ENCODE measurements around the gene TBC1D9.

DNA sequence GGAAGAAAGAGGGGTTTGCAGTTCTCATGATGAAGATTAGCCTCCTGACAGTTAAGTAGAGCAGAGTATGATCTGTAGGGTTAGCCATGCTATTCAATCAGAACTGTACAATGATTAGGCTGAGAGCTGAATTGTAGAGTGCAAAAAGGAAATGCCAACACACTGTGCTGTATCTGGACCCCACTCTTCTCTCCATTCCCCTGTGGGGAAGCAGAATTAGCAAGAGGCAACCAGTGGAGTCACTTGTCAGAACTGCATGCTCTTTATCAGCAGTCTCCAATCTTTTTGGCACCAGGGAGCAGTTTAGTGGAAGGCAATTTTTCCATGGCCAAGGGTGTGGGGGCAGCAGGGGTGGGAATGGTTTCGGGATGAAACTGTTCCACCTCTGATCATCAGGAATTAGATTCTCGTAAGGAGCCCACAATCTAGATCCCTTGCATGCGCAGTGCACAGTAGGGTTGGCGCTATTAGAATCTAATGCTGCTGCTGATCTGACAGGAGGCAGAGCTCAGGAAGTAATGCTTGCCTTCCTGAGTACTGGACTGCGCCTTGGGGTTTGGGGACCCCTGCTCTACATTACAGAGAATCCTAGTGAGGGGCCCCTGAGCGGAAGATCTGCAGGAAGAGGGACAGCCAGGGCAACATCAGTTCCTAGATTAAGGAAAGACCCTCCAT is 19.4 kb downstream of the TBC1D9 start:
- TF ChIP-seq, protein P1, sequence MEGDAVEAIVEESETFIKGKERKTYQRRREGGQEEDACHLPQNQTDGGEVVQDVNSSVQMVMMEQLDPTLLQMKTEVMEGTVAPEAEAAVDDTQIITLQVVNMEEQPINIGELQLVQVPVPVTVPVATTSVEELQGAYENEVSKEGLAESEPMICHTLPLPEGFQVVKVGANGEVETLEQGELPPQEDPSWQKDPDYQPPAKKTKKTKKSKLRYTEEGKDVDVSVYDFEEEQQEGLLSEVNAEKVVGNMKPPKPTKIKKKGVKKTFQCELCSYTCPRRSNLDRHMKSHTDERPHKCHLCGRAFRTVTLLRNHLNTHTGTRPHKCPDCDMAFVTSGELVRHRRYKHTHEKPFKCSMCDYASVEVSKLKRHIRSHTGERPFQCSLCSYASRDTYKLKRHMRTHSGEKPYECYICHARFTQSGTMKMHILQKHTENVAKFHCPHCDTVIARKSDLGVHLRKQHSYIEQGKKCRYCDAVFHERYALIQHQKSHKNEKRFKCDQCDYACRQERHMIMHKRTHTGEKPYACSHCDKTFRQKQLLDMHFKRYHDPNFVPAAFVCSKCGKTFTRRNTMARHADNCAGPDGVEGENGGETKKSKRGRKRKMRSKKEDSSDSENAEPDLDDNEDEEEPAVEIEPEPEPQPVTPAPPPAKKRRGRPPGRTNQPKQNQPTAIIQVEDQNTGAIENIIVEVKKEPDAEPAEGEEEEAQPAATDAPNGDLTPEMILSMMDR (optimal IDR thresholded peaks at IDR 0.05 in 1 of 3, IDR thresholded peaks at IDR 0.05 in 1 of 3, conservative IDR thresholded peaks at IDR 0.05 in 1 of 3; ENCODE audit: extremely low read depth in 1 of 3, insufficient read depth in 2 of 3, low read length in 3 of 3): no peak
- no peak for TF ChIP-seq EZH2 (IDR thresholded peaks at IDR 0.05; ENCODE audit: low read length)
